HG02840 (cell line): ENCODE data around the gene POLR1G.

Experiments used
- ATAC-seq: cut with Tn5 transposase; IDR thresholded peaks from one replicate; pipeline ENCODE4 v1.9.1; 2021; ENCODE audit warnings: mild to moderate bottlenecking, moderate library complexity, moderate number of reproducible peaks; ENCODE audit not compliant: unreplicated experiment, low FRiP score

Gene POLR1G

GRCh38 chr19:45406226-45407090, at the start of gene POLR1G:
TSS of gene POLR1G (plus strand) at chr19:45406644. CDS start at chr19:45406697, 53 bp downstream.
- peak; percentile 74 for ATAC-seq

GRCh38 chr19:45356760-45357444, 49.5 kb upstream of the POLR1G start:
- no peak for ATAC-seq

- no peak for ATAC-seq
Observed at GRCh38 chr19:45357445-45357783, 49.0 kb upstream of the POLR1G start.

- no peak for ATAC-seq
Observed at GRCh38 chr19:45358213-45358792, 48.1 kb upstream of the POLR1G start.

- no peak for ATAC-seq
Observed at GRCh38 chr19:45361608-45362007, 44.8 kb upstream of the POLR1G start.

- ATAC-seq = no peak
Observed at GRCh38 chr19:45362291-45362690, 44.2 kb upstream of the POLR1G start.

- ATAC-seq = no peak
Observed at GRCh38 chr19:45363861-45364459, 42.5 kb upstream of the POLR1G start.

- ATAC-seq = no peak
Observed at GRCh38 chr19:45364696-45365095, 41.7 kb upstream of the POLR1G start.

GRCh38 chr19:45368127-45368526, 38.3 kb upstream of the POLR1G start:
- ATAC-seq = no peak

- ATAC-seq = no peak
Observed at GRCh38 chr19:45368737-45369340, 37.6 kb upstream of the POLR1G start.

GRCh38 chr19:45370410-45371204, 35.8 kb upstream of the POLR1G start, which contains the start of gene ERCC2:
TSS of gene ERCC2 (minus strand) at chr19:45370573. CDS start at chr19:45370540, 33 bp downstream.
- ATAC-seq = peak; percentile 94

GRCh38 chr19:45376045-45376724, 30.3 kb upstream of the POLR1G start:
- ATAC-seq = no peak

- no peak for ATAC-seq
Observed at GRCh38 chr19:45380107-45380506, 26.3 kb upstream of the POLR1G start.

GRCh38 chr19:45382426-45382825, 24.0 kb upstream of the POLR1G start:
- no peak for ATAC-seq

- ATAC-seq = no peak
Observed at GRCh38 chr19:45385392-45386221, 20.8 kb upstream of the POLR1G start.

GRCh38 chr19:45391346-45391745, 15.1 kb upstream of the POLR1G start:
- ATAC-seq = no peak

- no peak for ATAC-seq
Observed at GRCh38 chr19:45391871-45392665, 14.4 kb upstream of the POLR1G start.
